Epithelial cell of esophagus (primary cell): ENCODE data around the gene CNIH1.

Source experiments
- DNase-seq: peaks from one replicate; pipeline ENCODE4 v3.0.0; 2010; ENCODE audit warnings: low read depth
- H3K4me3 ChIP-seq: 2 replicates; pipeline ENCODE4 v1.5.1; 2011; ENCODE audit warnings: mild to moderate bottlenecking, low read length, control low read depth
- TF ChIP-seq, protein P1 (sequence below): IDR thresholded peaks from 2 replicates; pipeline ENCODE4 v1.5.1; 2011; ENCODE audit warnings: low read depth, mild to moderate bottlenecking, low read length, control low read depth, inconsistent platforms; ENCODE audit not compliant: insufficient read depth; ENCODE audit errors: missing control alignments

CNIH1 gene

DNA sequence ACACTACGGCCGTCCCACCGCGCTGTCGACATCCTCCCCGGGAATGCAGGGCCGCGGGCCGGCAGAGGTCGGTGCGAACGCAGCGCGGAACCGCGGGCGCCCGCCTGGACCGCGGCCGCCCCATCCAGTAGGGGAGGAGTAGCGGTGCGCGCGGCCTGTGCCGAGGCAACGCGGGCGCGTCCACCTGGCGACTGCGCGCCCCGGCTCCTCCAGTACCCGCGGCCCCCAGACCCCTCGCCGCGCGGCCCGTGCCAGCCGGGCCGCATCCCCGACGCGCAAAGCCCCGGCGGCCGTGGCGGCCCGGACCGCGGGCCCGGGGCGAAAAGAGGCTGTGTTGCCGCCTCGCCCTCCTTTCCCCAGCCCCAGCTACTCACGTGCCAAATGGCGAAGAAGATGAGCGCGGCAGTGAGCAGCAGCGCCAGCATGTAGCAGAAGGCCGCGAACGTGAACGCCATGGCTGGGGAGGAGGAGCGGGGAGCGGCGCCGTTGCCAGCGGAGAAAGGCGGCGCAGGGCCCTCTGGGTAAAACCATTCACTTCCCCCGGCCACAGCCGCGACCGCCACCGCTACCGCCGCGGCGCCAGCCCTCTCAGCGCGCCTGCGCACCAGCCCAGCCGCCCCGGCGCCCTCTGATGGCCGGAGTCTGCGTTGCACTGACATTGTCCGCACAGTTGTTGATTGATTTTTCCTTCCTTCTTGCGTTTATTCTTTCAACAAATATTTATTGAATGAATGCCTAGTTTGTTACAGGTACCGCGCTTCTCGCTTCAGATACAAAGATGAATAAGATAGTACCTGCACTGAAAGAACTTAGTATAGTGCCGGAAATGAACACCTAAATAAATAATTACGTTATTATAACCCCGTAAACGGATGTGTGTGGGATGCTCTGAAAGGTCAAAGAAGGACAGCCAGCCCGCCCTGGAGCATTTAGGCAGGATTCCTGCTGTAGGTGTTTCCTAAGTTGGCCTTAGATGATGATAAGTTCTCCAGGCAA lies at the start of gene CNIH1:
Gene CNIH1 (minus strand): TSS at position 502 of the 996 bp plus-strand sequence. CDS start 47 bp downstream, at position 455.
- H3K4me3 ChIP-seq: peak within 1 kb of the TSS; percentile 86
- TF ChIP-seq, protein P1, sequence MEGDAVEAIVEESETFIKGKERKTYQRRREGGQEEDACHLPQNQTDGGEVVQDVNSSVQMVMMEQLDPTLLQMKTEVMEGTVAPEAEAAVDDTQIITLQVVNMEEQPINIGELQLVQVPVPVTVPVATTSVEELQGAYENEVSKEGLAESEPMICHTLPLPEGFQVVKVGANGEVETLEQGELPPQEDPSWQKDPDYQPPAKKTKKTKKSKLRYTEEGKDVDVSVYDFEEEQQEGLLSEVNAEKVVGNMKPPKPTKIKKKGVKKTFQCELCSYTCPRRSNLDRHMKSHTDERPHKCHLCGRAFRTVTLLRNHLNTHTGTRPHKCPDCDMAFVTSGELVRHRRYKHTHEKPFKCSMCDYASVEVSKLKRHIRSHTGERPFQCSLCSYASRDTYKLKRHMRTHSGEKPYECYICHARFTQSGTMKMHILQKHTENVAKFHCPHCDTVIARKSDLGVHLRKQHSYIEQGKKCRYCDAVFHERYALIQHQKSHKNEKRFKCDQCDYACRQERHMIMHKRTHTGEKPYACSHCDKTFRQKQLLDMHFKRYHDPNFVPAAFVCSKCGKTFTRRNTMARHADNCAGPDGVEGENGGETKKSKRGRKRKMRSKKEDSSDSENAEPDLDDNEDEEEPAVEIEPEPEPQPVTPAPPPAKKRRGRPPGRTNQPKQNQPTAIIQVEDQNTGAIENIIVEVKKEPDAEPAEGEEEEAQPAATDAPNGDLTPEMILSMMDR: peak; percentile 66
- DNase-seq: peak; percentile 93

DNA sequence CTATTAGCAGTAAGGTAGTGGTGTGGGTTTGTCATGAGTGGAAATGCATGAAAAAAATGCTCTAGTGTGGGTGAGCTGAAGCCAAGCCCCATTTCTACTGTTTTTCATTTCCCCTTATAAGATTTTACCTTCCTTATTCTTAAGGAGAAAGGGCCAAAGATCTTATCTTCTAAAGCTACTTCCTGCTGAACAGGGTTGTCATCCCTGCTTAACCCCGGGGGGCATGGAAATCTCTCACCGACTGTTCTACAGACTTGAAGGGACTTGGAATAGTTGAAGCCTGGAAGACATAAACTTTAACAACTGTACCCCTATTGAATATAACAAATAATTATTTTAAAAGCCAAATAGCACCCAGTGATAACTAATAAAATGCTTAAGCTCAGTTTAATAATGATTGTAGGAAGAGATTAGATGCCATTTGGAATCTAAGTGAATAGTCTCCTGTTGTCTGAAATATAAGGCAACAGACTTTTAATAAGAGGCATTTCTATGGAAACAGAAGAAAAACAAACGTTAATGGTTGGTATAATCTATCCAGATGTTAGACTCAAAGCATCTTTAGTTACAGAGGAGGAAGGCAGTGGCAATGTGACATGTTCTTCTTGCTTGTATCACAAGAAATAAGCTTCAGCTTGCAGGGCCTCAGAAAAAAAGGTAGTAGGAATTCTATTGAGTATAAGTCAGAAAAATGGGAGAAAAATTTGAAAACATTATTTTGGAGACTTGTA lies 49.4 kb upstream of the CNIH1 start:
- TF ChIP-seq, protein P1: no peak
- no peak for DNase-seq
- no peak overlapping the region for H3K4me3 ChIP-seq

DNA sequence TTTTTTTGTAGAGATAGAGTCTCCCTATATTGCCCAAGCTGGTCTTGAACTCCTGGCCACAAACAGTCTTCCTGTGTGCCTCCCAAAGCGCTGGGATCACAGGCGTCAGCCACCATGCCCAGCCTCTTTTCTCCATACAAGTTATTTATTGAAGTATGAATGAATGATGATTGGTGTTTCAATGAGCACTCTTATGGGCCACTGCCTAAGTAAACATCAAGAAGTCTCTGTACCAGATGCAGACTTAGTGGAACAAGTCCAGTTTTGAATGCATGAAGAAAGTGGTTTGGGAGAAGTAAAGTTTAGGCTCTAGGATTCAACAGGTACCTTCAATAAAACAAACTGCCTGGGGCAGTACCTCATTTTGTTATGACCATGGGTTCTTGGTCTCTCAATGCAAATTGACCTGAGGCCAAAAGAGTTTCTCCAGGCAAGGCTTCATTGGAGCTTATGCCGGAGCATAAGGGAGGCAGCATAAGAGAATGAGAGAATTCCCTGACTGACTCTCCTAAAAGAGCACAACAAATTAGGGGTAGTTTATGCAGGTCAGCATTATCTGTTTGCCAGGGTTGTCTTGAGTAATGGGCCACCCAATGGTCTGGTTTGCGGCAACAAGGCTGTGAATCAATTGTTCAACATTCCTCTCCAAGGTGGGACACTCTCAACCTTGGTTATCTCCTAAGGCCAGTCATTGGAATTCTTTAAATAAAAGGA lies 48.7 kb upstream of the CNIH1 start:
- no peak for DNase-seq
- H3K4me3 ChIP-seq: no peak overlapping the region

DNA sequence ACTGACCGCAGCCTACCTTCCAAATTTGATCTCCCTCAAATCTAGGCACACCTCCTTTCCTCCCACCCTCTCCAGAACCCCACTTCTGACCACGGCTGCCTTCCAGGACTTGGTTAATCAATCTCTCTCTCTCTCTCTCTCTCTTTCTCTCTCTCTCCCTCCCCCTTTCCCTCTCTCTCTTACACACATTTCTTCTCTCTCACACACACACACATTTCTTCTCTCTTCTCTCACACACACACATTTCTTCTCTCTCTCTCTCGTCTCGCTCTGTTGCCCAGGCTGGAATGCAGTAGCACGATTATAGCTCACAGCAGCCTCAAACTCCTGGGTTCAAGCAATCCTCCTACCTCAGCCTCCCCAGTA lies 48.1 kb upstream of the CNIH1 start:
- TF ChIP-seq, protein P1: no peak
- no peak for DNase-seq
- H3K4me3 ChIP-seq: peak overlapping the region; percentile 47

More for the DNA sequence above, 48.7 kb upstream of the CNIH1 start:
- TF ChIP-seq, protein P1: no peak

DNA sequence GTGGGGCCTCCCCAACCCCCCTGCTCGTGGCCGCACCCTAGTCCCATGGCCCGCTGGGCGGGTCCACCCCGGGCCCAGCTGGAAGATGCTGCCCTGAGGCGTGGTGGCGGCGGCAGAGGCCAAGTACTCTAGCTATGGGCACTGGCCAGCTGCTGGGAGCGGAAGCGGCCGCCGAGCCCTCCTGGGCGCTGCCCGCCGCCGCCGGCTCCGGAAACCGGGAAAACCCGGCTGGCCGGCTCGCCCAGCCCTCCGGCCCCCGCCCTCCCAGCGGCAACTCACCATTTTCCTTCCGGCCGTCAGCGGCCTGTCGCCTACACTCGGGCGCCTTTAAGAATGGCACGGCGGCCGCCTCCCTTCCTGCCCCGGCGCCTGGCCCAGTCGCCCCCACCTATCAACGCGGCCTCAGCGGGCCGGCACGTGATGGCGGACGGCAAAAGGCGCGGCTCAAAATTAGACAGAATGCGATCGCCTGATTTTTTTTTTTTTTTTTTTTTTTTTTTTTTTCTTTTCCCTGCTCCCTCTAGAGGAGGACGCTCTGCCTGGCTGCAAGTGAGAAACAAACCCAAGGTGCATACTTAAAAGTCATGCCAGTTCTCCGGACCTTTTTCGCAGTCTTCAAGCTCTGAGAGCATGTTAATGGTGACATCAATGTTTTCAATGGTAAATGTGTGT lies 47.6 kb upstream of the CNIH1 start, which contains the start of gene GMFB:
Gene GMFB (minus strand): TSS at position 335 of the 672 bp plus-strand sequence. CDS start 53 bp downstream, at position 282.
- peak within 1 kb of the TSS; percentile 88 for H3K4me3 ChIP-seq
- DNase-seq: peak; percentile 97
- TF ChIP-seq, protein P1: peak; percentile 67

DNA sequence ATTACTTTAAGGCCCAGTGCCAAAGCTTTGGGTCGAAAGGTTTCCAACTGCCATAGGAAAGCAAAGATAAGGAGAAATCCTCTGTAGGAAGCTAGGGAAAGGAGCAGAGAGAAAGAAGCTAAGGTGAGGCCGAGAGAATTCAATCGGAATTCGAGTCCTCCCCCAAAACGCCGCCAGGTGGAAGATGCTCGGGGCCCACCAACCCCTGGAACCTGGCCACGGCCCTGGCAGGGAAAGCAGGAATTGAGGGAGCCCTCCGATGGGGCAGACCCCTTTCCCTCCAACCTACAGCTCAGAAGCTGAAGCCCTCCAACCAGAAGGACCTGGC lies 47.1 kb upstream of the CNIH1 start:
- TF ChIP-seq, protein P1: peak; percentile 31
- H3K4me3 ChIP-seq: peak overlapping the region; percentile 88
- DNase-seq: peak; percentile 21
